ENCODE measurements around the gene GALNT18.

- TF ChIP-seq POLR2AphosphoS5 (IDR thresholded peaks at IDR 0.05; ENCODE audit: low read depth) (no peak), CTCF (conservative IDR thresholded peaks at IDR 0.05; ENCODE audit: low read depth in 2 of 2) (no peak), EZH2 (IDR thresholded peaks at IDR 0.05; ENCODE audit: low read depth, unreplicated experiment) (no peak), REST (IDR thresholded peaks at IDR 0.05; ENCODE audit: unreplicated experiment) (no peak), EZH2phosphoT487 (IDR thresholded peaks at IDR 0.05; ENCODE audit: unreplicated experiment) (no peak), JUNB (IDR thresholded peaks at IDR 0.05; ENCODE audit: unreplicated experiment) (no peak), STAT1 (IDR thresholded peaks at IDR 0.05; ENCODE audit: unreplicated experiment) (no peak), CREB1 (CRISPR knock-in tag; IDR thresholded peaks at IDR 0.05; ENCODE audit: low read depth) (no peak), ETS1 (IDR thresholded peaks at IDR 0.05) (no peak)
Measured at GRCh38 chr11:11588243-11588642, 33.6 kb downstream of the GALNT18 start.
